CMK (cell line): ENCODE data around the gene AGRN.
"Not testable (repeated sequence)": the region's sequence is repeated elsewhere in the genome, so short reads cannot be mapped to it uniquely, and the experiment has no call there.

Experiments used
- DNase-seq: peaks from one replicate; pipeline ENCODE4 v3.0.0-alpha.2; 2010; ENCODE audit warnings: low read depth

The AGRN gene

GRCh38 chr1:1020000-1020404, at the start of gene AGRN:
Gene AGRN, plus strand, starts transcription at chr1:1020120. Its CDS starts 53 bp downstream, at chr1:1020173.
- no peak for DNase-seq

- no peak for DNase-seq
Measured at GRCh38 chr1:970242-970972, 49.5 kb upstream of the AGRN start.

GRCh38 chr1:970973-971730, 48.8 kb upstream of the AGRN start:
- no peak for DNase-seq

GRCh38 chr1:971751-972506, 48.0 kb upstream of the AGRN start:
- DNase-seq, result no peak

GRCh38 chr1:972726-973458, 47.0 kb upstream of the AGRN start:
- DNase-seq, result no peak

- no peak for DNase-seq
Measured at GRCh38 chr1:973459-974292, 46.2 kb upstream of the AGRN start.

GRCh38 chr1:974293-974640, 45.7 kb upstream of the AGRN start:
- DNase-seq, result no peak

GRCh38 chr1:974687-975328, 45.1 kb upstream of the AGRN start:
- no peak for DNase-seq

GRCh38 chr1:975365-975764, 44.6 kb upstream of the AGRN start:
- DNase-seq, result no peak

- no peak for DNase-seq
Measured at GRCh38 chr1:975896-976683, 43.8 kb upstream of the AGRN start.

GRCh38 chr1:976791-977190, 43.1 kb upstream of the AGRN start:
- not testable (repeated sequence) for DNase-seq

GRCh38 chr1:978069-978834, 41.7 kb upstream of the AGRN start:
- DNase-seq, result no peak

- DNase-seq, result no peak
Measured at GRCh38 chr1:978835-979743, 40.8 kb upstream of the AGRN start.

- DNase-seq, result no peak
Measured at GRCh38 chr1:979744-980072, 40.2 kb upstream of the AGRN start.

GRCh38 chr1:980137-980571, 39.8 kb upstream of the AGRN start:
- DNase-seq, result no peak

- no peak for DNase-seq
Measured at GRCh38 chr1:980602-981395, 39.1 kb upstream of the AGRN start.

- DNase-seq, result no peak
Measured at GRCh38 chr1:981491-981954, 38.4 kb upstream of the AGRN start.
